Breast epithelium (tissue), 3 donors: ENCODE results near the gene DEFB129.

Experiments
- CTCF ChIP-seq, 3 donors: fragments of 450-650 bp; IDR thresholded peaks; one replicate each; pipeline ENCODE4 v1.5.1; 2016 to 2017; ENCODE audit warnings: antibody characterized with exemption in 3 of 3, mild to moderate bottlenecking in 3 of 3, moderate library complexity in 3 of 3
- POLR2A ChIP-seq: fragments of 450-650 bp; IDR thresholded peaks from one replicate; pipeline ENCODE4 v1.6.1; 2016; ENCODE audit warnings: antibody characterized with exemption, mild to moderate bottlenecking, moderate library complexity

- no peak for TF ChIP-seq CTCF (IDR thresholded peaks at IDR 0.05)
- TF ChIP-seq POLR2A = no peak
Observed at GRCh38 chr20:252801-253200, 25.7 kb downstream of the DEFB129 start.
